HepG2 (cell line): Measurements from ENCODE around the gene GDE1. TPM values are rescaled to one million over a fixed set of nuclear protein-coding genes. Genes with fewer than 3 reads are reported as not detected.

Source experiments
- ADNP ChIP-seq: sonication (generic); formaldehyde crosslinking; IDR thresholded peaks from 2 replicates; pipeline ENCODE4 v1.4.0; 2020; ENCODE audit warnings: missing genetic modification reagents
- ARID2 ChIP-seq: sonication (generic); formaldehyde crosslinking; IDR thresholded peaks from 2 replicates; pipeline ENCODE4 v1.8.1; 2022; ENCODE audit warnings: mild to moderate bottlenecking, missing genetic modification reagents, borderline replicate concordance
- FOXC1 ChIP-seq: sonication (generic); formaldehyde crosslinking; IDR thresholded peaks from 2 replicates; pipeline ENCODE4 v1.8.0; 2022; ENCODE audit warnings: mild to moderate bottlenecking, missing genetic modification reagents, borderline replicate concordance
- GFI1 ChIP-seq: sonication (generic); formaldehyde crosslinking; IDR thresholded peaks from 2 replicates; pipeline ENCODE4 v1.5.0; 2020; ENCODE audit warnings: missing genetic modification reagents, mild to moderate bottlenecking, borderline replicate concordance
- KMT2A ChIP-seq: sonication (generic); formaldehyde crosslinking; IDR thresholded peaks from 2 replicates; pipeline ENCODE4 v1.4.0; 2020; ENCODE audit warnings: missing genetic modification reagents
- MIXL1 ChIP-seq: IDR thresholded peaks from 2 replicates; pipeline ENCODE4 v1.6.1; 2016
- MLLT10 ChIP-seq: sonication (generic); formaldehyde crosslinking; IDR thresholded peaks from 2 replicates; pipeline ENCODE4 v1.4.0; 2020; ENCODE audit warnings: missing genetic modification reagents
- NR2F2 ChIP-seq: IDR thresholded peaks from 2 replicates; pipeline ENCODE4 v1.6.1; 2012; ENCODE audit warnings: low read depth, inconsistent platforms, borderline replicate concordance
- RARA ChIP-seq: IDR thresholded peaks from 2 replicates; pipeline ENCODE4 v1.6.1; 2016; ENCODE audit warnings: missing genetic modification reagents, missing compliant biosample characterization
- REL ChIP-seq: sonication (generic); formaldehyde crosslinking; conservative IDR thresholded peaks from 2 replicates; pipeline ENCODE4 v1.8.0; 2022; ENCODE audit warnings: mild to moderate bottlenecking, missing genetic modification reagents, moderate library complexity
- TBP ChIP-seq: sonication (generic); formaldehyde crosslinking; IDR thresholded peaks from 2 replicates; pipeline ENCODE4 v1.5.0; 2020; ENCODE audit warnings: missing genetic modification reagents
- TBX3 ChIP-seq: fragments of 450-650 bp; IDR thresholded peaks from 2 replicates; pipeline ENCODE4 v1.6.1; 2017; ENCODE audit warnings: antibody characterized with exemption, mild to moderate bottlenecking, inconsistent platforms, borderline replicate concordance
- TEAD3 ChIP-seq: optimal IDR thresholded peaks from 2 replicates; pipeline ENCODE3; 2016; ENCODE audit warnings: borderline replicate concordance
- XRCC5 ChIP-seq: fragments of 200-400 bp; formaldehyde crosslinking; optimal IDR thresholded peaks from 2 replicates; pipeline ENCODE3; 2017; ENCODE audit warnings: mild to moderate bottlenecking, low read length
- ZIK1 ChIP-seq: sonication (generic); formaldehyde crosslinking; IDR thresholded peaks from 2 replicates; pipeline ENCODE4 v1.5.0; 2020; ENCODE audit warnings: mild to moderate bottlenecking, low read depth, missing genetic modification reagents, borderline replicate concordance
- ZNF17 ChIP-seq: sonication (generic); formaldehyde crosslinking; IDR thresholded peaks from 2 replicates; pipeline ENCODE4 v1.5.0; 2020; ENCODE audit warnings: mild to moderate bottlenecking, missing genetic modification reagents
- ZNF260 ChIP-seq: sonication (generic); formaldehyde crosslinking; IDR thresholded peaks from 2 replicates; pipeline ENCODE4 v1.4.0; 2020; ENCODE audit warnings: missing genetic modification reagents, low read depth, mild to moderate bottlenecking, borderline replicate concordance
- ZNF329 ChIP-seq: sonication (generic); formaldehyde crosslinking; IDR thresholded peaks from 2 replicates; pipeline ENCODE4 v1.9.0; 2021; ENCODE audit warnings: low read depth, mild to moderate bottlenecking, missing genetic modification reagents
- ZNF724P ChIP-seq: sonication (generic); formaldehyde crosslinking; IDR thresholded peaks from 2 replicates; pipeline ENCODE4 v1.8.0; 2022; ENCODE audit warnings: missing genetic modification reagents, borderline replicate concordance
- ZNF746 ChIP-seq: sonication (generic); formaldehyde crosslinking; IDR thresholded peaks from 2 replicates; pipeline ENCODE4 v1.8.0; 2022; ENCODE audit warnings: mild to moderate bottlenecking, missing genetic modification reagents
- polyA plus RNA-seq, 8 experiments: library from polyadenylated mRNA; depleted of rRNA in 3 of 8; stranded (reverse) in 7 of 8; unstranded in 1 of 8; fragments of >200 nt; fragmentation: Illumina TruSeq in 4 of 8; extraction: Trizol in 4 of 8; gene quantifications; 2 replicates each; pipeline versions ENCODE4 v1.2.1 to v1.2.3, GENCODE V29; 2011 to 2016; ENCODE audit warnings: low read depth in 4 of 8, missing spikeins in 1 of 8, mixed read lengths in 1 of 8; ENCODE audit not compliant: insufficient read depth in 1 of 8
- total RNA-seq, 5 experiments: library from RNA; depleted of rRNA; stranded (reverse); fragments of >200 nt; fragmentation: Illumina TruSeq; extraction: Trizol; gene quantifications; 2 replicates each; pipeline ENCODE4 v1.2.3, GENCODE V29; 2016; ENCODE audit warnings: low read depth in 1 of 5
- TF ChIP-seq, protein P1 (sequence below): sonication (generic); formaldehyde crosslinking; IDR thresholded peaks from 2 replicates; pipeline ENCODE4 v1.9.0; 2021; ENCODE audit warnings: missing genetic modification reagents, mild to moderate bottlenecking, borderline replicate concordance

Gene GDE1
- total and polyA plus RNA-seq, 2 of the 13 experiments (the other 11 are each of a cell fraction or from before 2014, with no cell fraction given) = 35.9 to 59.0 TPM

DNA sequence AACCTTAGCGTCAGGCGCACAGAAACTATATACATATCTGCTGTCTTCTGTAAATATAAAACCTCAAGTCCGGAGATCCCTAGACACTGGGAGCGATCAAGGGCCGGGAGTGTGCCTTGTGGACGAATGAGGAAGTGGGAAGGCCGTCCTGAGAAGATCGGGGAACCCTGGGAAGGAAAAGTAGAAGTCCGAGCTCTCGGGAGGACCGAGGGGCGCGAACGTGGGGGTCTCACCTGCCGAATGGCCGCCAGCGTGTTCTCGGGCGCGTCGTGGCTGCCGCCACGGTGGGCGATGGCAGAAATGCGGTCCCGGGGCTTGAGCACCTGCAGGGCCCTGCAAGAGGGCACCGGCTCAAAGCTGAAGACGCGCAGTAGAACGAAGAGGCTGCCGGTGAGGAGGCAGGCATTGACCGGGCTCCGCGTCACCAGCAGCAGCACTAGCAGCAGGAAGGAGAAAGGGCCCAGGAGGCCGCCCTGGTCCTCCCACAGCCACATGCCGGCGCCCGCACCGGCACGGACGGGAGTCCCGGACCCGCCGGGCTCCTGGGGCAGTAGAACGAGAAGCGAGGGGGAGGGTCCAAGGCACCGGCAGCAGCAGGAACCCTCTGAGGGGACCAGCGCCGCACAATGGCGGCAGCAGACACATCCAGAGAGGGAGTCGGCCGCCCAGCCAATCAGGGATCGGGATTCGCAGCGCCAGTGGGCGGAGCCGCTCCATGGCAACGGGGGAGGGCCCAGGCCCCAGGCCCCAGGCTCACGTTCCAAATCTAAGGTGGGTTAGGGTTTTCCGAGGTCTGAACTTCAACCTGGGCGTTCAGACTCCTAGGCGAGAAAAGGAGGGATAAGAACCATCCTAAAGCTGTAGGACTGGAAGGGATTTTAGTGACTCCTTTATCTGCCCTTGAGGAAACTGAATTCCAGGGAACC lies at the start of gene GDE1 (continued):
- TF ChIP-seq, protein P1, sequence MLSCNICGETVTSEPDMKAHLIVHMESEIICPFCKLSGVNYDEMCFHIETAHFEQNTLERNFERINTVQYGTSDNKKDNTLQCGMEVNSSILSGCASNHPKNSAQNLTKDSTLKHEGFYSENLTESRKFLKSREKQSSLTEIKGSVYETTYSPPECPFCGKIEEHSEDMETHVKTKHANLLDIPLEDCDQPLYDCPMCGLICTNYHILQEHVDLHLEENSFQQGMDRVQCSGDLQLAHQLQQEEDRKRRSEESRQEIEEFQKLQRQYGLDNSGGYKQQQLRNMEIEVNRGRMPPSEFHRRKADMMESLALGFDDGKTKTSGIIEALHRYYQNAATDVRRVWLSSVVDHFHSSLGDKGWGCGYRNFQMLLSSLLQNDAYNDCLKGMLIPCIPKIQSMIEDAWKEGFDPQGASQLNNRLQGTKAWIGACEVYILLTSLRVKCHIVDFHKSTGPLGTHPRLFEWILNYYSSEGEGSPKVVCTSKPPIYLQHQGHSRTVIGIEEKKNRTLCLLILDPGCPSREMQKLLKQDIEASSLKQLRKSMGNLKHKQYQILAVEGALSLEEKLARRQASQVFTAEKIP = no peak
- peak; percentile 97 for TF ChIP-seq KMT2A (CRISPR knock-in tag)
- TF ChIP-seq MLLT10 (CRISPR knock-in tag) = no peak
- peak; percentile 93 for TF ChIP-seq ZIK1 (CRISPR knock-in tag)
- TF ChIP-seq ZNF329 (CRISPR knock-in tag) = 0 out of 2 replicates have a peak, but pooled peaks have one; percentile 50
- TF ChIP-seq ZNF746 (CRISPR knock-in tag) = no peak; the same call in 1 of the 2 replicates
- TF ChIP-seq XRCC5 = peak; percentile 97
- TF ChIP-seq ADNP (CRISPR knock-in tag) = no peak
- no peak for TF ChIP-seq TBX3
- TF ChIP-seq ZNF17 = no peak; the same call in 1 of the 2 replicates
- TF ChIP-seq RARA (CRISPR knock-in tag) = 0 out of 2 replicates have a peak, but pooled peaks have one; percentile 30
- peak; percentile 17; the same call in 1 of the 2 replicates for TF ChIP-seq NR2F2
- no peak for TF ChIP-seq REL
- TF ChIP-seq FOXC1 (CRISPR knock-in tag) = peak; percentile 68
- TF ChIP-seq ZNF260 (CRISPR knock-in tag) = no peak
- TF ChIP-seq GFI1 = peak; percentile 70
- peak; percentile 53 for TF ChIP-seq TEAD3
- TF ChIP-seq MIXL1 (CRISPR knock-in tag) = no peak
- peak; percentile 92 for TF ChIP-seq ARID2 (CRISPR knock-in tag)
- TF ChIP-seq TBP (CRISPR knock-in tag) = no peak
- TF ChIP-seq ZNF724P = 0 out of 2 replicates have a peak, but pooled peaks have one; percentile 36
